H1 (cell line): Measurements from ENCODE around the gene ATE1. TPM values are rescaled to one million over a fixed set of nuclear protein-coding genes. Genes with fewer than 3 reads are reported as not detected.

Experiments
- CTCF ChIP-seq, 3 experiments: IDR thresholded peaks; 1 replicate in 2 of 3; 2 replicates in 1 of 3; pipeline versions ENCODE4 v1.5.1 to v1.6.1; 2011; ENCODE audit warnings: low read length in 3 of 3, mild to moderate bottlenecking in 3 of 3, inconsistent platforms in 2 of 3, low read depth in 1 of 3, moderate library complexity in 1 of 3; ENCODE audit not compliant: insufficient read depth in 1 of 3; ENCODE audit errors: control extremely low read depth in 1 of 3
- EGR1 ChIP-seq: IDR thresholded peaks from 2 replicates; pipeline ENCODE4 v1.6.1; 2011; ENCODE audit warnings: low read depth, low read length, borderline replicate concordance
- GABPA ChIP-seq: IDR thresholded peaks from 2 replicates; pipeline ENCODE4 v1.6.1; 2011; ENCODE audit warnings: mild to moderate bottlenecking, low read length, moderate library complexity, borderline replicate concordance; ENCODE audit not compliant: insufficient read depth
- KDM1A ChIP-seq: fragments of 200-600, 300-600 bp; sonication (generic); IDR thresholded peaks from 2 replicates; pipeline ENCODE4 v1.7.1; 2016; ENCODE audit warnings: mild to moderate bottlenecking, low read length, borderline replicate concordance
- RAD21 ChIP-seq, 2 experiments: IDR thresholded peaks in 1 of 2; conservative IDR thresholded peaks in 1 of 2; 2 replicates each; pipeline ENCODE4 v1.6.1; 2011; ENCODE audit warnings: low read depth in 2 of 2, low read length in 2 of 2, improper control_type of control experiment in 1 of 2, inconsistent platforms in 1 of 2, mild to moderate bottlenecking in 1 of 2, moderate library complexity in 1 of 2
- TBP ChIP-seq: IDR thresholded peaks from 2 replicates; pipeline ENCODE4 v1.6.1; 2011; ENCODE audit warnings: low read depth, low read length, improper control_type of control experiment
- YY1 ChIP-seq: IDR thresholded peaks from 2 replicates; pipeline ENCODE4 v1.6.1; 2011; ENCODE audit warnings: low read depth, mild to moderate bottlenecking, low read length
- polyA plus RNA-seq, 7 experiments: library from polyadenylated mRNA; depleted of rRNA in 3 of 7; stranded (reverse) in 5 of 7; unstranded in 2 of 7; fragments of >200 nt in 5 of 7; fragments of 200-250 nt in 2 of 7; gene quantifications; 1 replicate in 5 of 7; 2 replicates in 1 of 7; 4 replicates in 1 of 7; pipeline versions ENCODE4 v1.2.1 to v1.2.3, GENCODE V29; 2011 to 2013; ENCODE audit warnings: missing spikeins in 2 of 7, mixed read lengths in 2 of 7
- total RNA-seq: library from RNA; stranded (reverse); fragmentation: NEBNext Ultra II Directional; extraction: Animal tissue kit (Norgen Biotek cat#: 25700); gene quantifications from 2 replicates; pipeline ENCODE4 v1.2.1, GENCODE V29; 2021

The ATE1 gene
- total and polyA plus RNA-seq, 2 of the 8 experiments (the other 6 are each of a cell fraction or from before 2014, with no cell fraction given), result 8.8 to 26.9 TPM

GRCh38 chr10:121974535-121975294 is 46.9 kb upstream of the ATE1 start, which contains the start of gene NSMCE4A (continued):
- TF ChIP-seq CTCF (IDR thresholded peaks at IDR 0.05; ENCODE audit: control extremely low read depth in 1 of 3, insufficient read depth in 1 of 3, low read depth in 1 of 3, low read length in 3 of 3), result peak; percentile 60 to 84 (median 73)
- peak; percentile 66 for TF ChIP-seq YY1
- TF ChIP-seq GABPA, result no peak
- TF ChIP-seq EGR1, result no peak
- peak; percentile 66; the same call in 1 of the 2 replicates for TF ChIP-seq TBP
- peak in 1 of 2 experiments; percentile 56; a peak in 2 of 4 replicates for TF ChIP-seq RAD21 (IDR thresholded peaks at IDR 0.05 in 1 of 2, conservative IDR thresholded peaks at IDR 0.05 in 1 of 2; ENCODE audit: low read depth in 2 of 2, low read length in 2 of 2)
- TF ChIP-seq KDM1A, result no peak
